ENCODE results near the gene SLC22A6. TPM values are rescaled to one million over a fixed set of nuclear protein-coding genes. Genes with fewer than 3 reads are reported as not detected.

The SLC22A6 gene
- total and polyA plus RNA-seq, 4 donors, result not detected

- DNase-seq (no peak), ATAC-seq (ENCODE audit: insufficient read depth, low FRiP score) (no peak)
- WGBS, 2 donors, result 94 to 100% methylated on average over 1 of the region's 1 CpG
Measured at GRCh38 chr11:62959422-62959980, 25.3 kb downstream of the SLC22A6 start.

GRCh38 chr11:62958547-62959421, 26.0 kb downstream of the SLC22A6 start:
- H3K9ac ChIP-seq (ENCODE audit: insufficient read depth in 1 of 2, low read length in 2 of 2), result no peak overlapping the region
- H3K27ac ChIP-seq (ENCODE audit: low read depth in 1 of 2, low read length in 1 of 2), result peak overlapping the region in 1 of 2 donors; percentile 37
- no peak for ATAC-seq (ENCODE audit: insufficient read depth, low FRiP score)

More at GRCh38 chr11:62959422-62959980, 25.3 kb downstream of the SLC22A6 start:
- H3K9me3 ChIP-seq (ENCODE audit: control insufficient read depth in 4 of 4, insufficient read depth in 3 of 4, low read length in 3 of 4), result no peaks in the 10 kb centered on the region
- H3K4me3 ChIP-seq, result no peak overlapping the region
- no peak for TF ChIP-seq CTCF (IDR thresholded peaks at IDR 0.05; ENCODE audit: control extremely low read depth, extremely low read depth)
- H3K27ac ChIP-seq (ENCODE audit: low read depth in 1 of 2, low read length in 1 of 2), result peak overlapping the region in 1 of 2 donors; percentile 15
- H3K9ac ChIP-seq (ENCODE audit: insufficient read depth in 1 of 2, low read length in 2 of 2), result no peak overlapping the region
- H3K4me1 ChIP-seq (ENCODE audit: control insufficient read depth in 5 of 5, insufficient read depth in 5 of 5, low read length in 5 of 5), result peaks cover 0 to 11% (median 7%) of the 10 kb centered on the region in 5 donors
- H3K36me3 ChIP-seq (ENCODE audit: control insufficient read depth in 4 of 4, insufficient read depth in 4 of 4, low read length in 4 of 4), result no peaks in the 10 kb centered on the region
- no peaks in the 10 kb centered on the region for H3K27me3 ChIP-seq (ENCODE audit: control insufficient read depth in 3 of 3, insufficient read depth in 3 of 3, low read length in 2 of 3)

GRCh38 chr11:62957147-62957546, 27.6 kb downstream of the SLC22A6 start:
- WGBS, 2 donors, result 95 to 98% methylated on average over 2 of the region's 2 CpGs
- Histone ChIP-seq H3K4me1 (ENCODE audit: control insufficient read depth in 5 of 5, insufficient read depth in 5 of 5, low read length in 5 of 5) (peaks cover 0 to 11% (median 7%) of the 10 kb centered on the region in 5 donors), H3K4me3 (no peak overlapping the region), H3K27me3 (ENCODE audit: control insufficient read depth in 3 of 3, insufficient read depth in 3 of 3, low read length in 2 of 3) (no peaks in the 10 kb centered on the region), H3K9me3 (ENCODE audit: control insufficient read depth in 4 of 4, insufficient read depth in 3 of 4, low read length in 3 of 4) (no peaks in the 10 kb centered on the region), H3K36me3 (ENCODE audit: control insufficient read depth in 4 of 4, insufficient read depth in 4 of 4, low read length in 4 of 4) (no peaks in the 10 kb centered on the region), H3K27ac (ENCODE audit: low read depth in 1 of 2, low read length in 1 of 2) (no peak overlapping the region), H3K9ac (ENCODE audit: insufficient read depth in 1 of 2, low read length in 2 of 2) (no peak overlapping the region)
- no peak for DNase-seq
- ATAC-seq (ENCODE audit: insufficient read depth, low FRiP score), result no peak
- TF ChIP-seq CTCF (IDR thresholded peaks at IDR 0.05; ENCODE audit: control extremely low read depth, extremely low read depth), result no peak

More at GRCh38 chr11:62958547-62959421, 26.0 kb downstream of the SLC22A6 start:
- no peak for TF ChIP-seq CTCF (IDR thresholded peaks at IDR 0.05; ENCODE audit: control extremely low read depth, extremely low read depth)
- H3K4me1 ChIP-seq (ENCODE audit: control insufficient read depth in 5 of 5, insufficient read depth in 5 of 5, low read length in 5 of 5), result peaks cover 0 to 11% (median 7%) of the 10 kb centered on the region in 5 donors
- DNase-seq, result peak; percentile 77 to 88 (median 83)
- H3K27me3 ChIP-seq (ENCODE audit: control insufficient read depth in 3 of 3, insufficient read depth in 3 of 3, low read length in 2 of 3), result no peaks in the 10 kb centered on the region
- H3K4me3 ChIP-seq, result no peak overlapping the region
- no peaks in the 10 kb centered on the region for H3K36me3 ChIP-seq (ENCODE audit: control insufficient read depth in 4 of 4, insufficient read depth in 4 of 4, low read length in 4 of 4)
- H3K9me3 ChIP-seq (ENCODE audit: control insufficient read depth in 4 of 4, insufficient read depth in 3 of 4, low read length in 3 of 4), result no peaks in the 10 kb centered on the region
- WGBS, 2 donors, result 36 to 46% methylated on average over 11 of the region's 11 CpGs

All from lung (tissue), 12 donors.